ENCODE measurements around the gene SRM.
"Not testable (repeated sequence)": the region's sequence is repeated elsewhere in the genome, so short reads cannot be mapped to it uniquely, and the experiment has no call there.

Gene SRM

DNA sequence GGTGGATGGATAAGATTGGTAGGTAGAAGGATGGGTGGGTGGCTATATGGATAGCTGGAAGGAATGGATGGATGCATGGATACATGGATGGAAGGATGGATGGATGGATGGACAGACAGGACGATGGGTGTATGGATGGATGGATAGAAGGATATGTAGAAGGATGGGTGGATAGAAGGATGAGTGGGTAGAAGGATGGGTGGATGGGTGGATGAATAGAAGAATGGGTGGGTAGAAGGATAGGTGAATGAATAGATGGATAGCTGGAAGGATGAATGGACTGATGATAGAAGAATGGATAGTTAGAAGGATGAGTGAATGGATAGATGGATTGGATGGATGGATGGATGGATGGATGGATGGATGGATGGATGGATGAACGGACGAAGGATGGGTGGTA lies 17.8 kb downstream of the SRM start:
- Histone ChIP-seq H3K9me3 (ENCODE audit: control insufficient read depth in 1 of 2, low read length in 2 of 2) (no peaks in the 10 kb centered on the region), H3K27me3 (ENCODE audit: low read depth, low read length) (no peaks in the 10 kb centered on the region), H3K4me3 (ENCODE audit: low read depth in 1 of 2, low read length in 2 of 2) (no peak overlapping the region), H3K4me1 (ENCODE audit: control insufficient read depth in 1 of 2, insufficient read depth in 2 of 2, low read length in 2 of 2) (peaks cover 4 to 8% of the 10 kb centered on the region in 2 donors), H3K27ac (ENCODE audit: low read length) (no peak overlapping the region), H3K36me3 (ENCODE audit: control insufficient read depth in 1 of 2, insufficient read depth in 2 of 2, low read length in 2 of 2) (no peaks in the 10 kb centered on the region)

GRCh38 chr1:11041048-11041447 lies 18.8 kb downstream of the SRM start:
- H3K4me3 ChIP-seq (ENCODE audit: low read depth in 1 of 2, low read length in 2 of 2): no peak overlapping the region
- H3K27ac ChIP-seq (ENCODE audit: low read length): no peak overlapping the region
- H3K9me3 ChIP-seq (ENCODE audit: control insufficient read depth in 1 of 2, low read length in 2 of 2): no peaks in the 10 kb centered on the region
- peaks cover 4 to 8% of the 10 kb centered on the region in 2 donors for H3K4me1 ChIP-seq (ENCODE audit: control insufficient read depth in 1 of 2, insufficient read depth in 2 of 2, low read length in 2 of 2)
- no peaks in the 10 kb centered on the region for H3K27me3 ChIP-seq (ENCODE audit: low read depth, low read length)
- no peaks in the 10 kb centered on the region for H3K36me3 ChIP-seq (ENCODE audit: control insufficient read depth in 1 of 2, insufficient read depth in 2 of 2, low read length in 2 of 2)

- H3K9me3 ChIP-seq (ENCODE audit: control insufficient read depth in 1 of 2, low read length in 2 of 2); H3K27ac ChIP-seq (ENCODE audit: low read length); H3K4me3 ChIP-seq (ENCODE audit: low read depth in 1 of 2, low read length in 2 of 2); H3K27me3 ChIP-seq (ENCODE audit: low read depth, low read length); H3K36me3 ChIP-seq (ENCODE audit: control insufficient read depth in 1 of 2, insufficient read depth in 2 of 2, low read length in 2 of 2); H3K4me1 ChIP-seq (ENCODE audit: control insufficient read depth in 1 of 2, insufficient read depth in 2 of 2, low read length in 2 of 2): not testable (repeated sequence)
Observed at GRCh38 chr1:11040105-11040429, 19.8 kb downstream of the SRM start.

DNA sequence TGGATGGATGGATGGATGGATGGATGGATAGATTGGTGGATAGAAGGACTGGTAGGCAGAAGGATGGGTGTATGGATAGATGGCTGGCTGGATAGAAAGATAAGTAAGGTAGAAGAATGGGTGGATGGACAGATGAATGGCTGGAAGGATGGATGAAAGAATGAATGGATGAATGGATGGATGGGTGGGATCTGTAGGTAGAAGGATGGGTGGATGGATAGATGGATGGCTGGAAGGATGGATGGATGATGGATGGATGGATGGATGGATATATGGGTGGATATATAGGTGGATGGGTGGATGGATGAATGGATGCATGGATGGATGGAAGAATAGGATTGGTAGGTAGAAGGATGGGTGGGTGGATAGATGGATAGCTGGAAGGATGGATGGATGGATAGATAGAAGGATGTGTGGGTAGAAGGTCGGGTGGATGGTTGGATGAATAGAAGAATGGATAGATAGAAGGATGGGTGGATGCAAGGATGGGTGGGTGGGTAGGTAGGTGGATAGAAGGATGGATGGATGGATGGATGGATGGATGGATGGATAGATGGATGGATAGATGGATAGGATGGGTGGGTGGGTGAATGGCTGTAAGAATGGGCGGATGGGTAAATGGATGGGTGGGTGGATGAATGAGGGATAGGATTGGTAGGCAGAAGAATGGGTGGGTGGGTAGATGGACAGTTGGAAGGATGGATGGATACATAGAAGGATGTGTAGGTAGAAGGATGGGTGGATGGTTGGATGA lies 20.3 kb downstream of the SRM start:
- Histone ChIP-seq H3K4me3 (ENCODE audit: low read depth in 1 of 2, low read length in 2 of 2) (no peak overlapping the region), H3K36me3 (ENCODE audit: control insufficient read depth in 1 of 2, insufficient read depth in 2 of 2, low read length in 2 of 2) (no peaks in the 10 kb centered on the region), H3K9me3 (ENCODE audit: control insufficient read depth in 1 of 2, low read length in 2 of 2) (no peaks in the 10 kb centered on the region), H3K27me3 (ENCODE audit: low read depth, low read length) (no peaks in the 10 kb centered on the region), H3K27ac (ENCODE audit: low read length) (no peak overlapping the region), H3K4me1 (ENCODE audit: control insufficient read depth in 1 of 2, insufficient read depth in 2 of 2, low read length in 2 of 2) (peaks cover 4 to 8% of the 10 kb centered on the region in 2 donors)

GRCh38 chr1:11037740-11038182 lies 22.1 kb downstream of the SRM start:
- H3K4me3 ChIP-seq (ENCODE audit: low read depth in 1 of 2, low read length in 2 of 2): no peak overlapping the region
- H3K4me1 ChIP-seq (ENCODE audit: control insufficient read depth in 1 of 2, insufficient read depth in 2 of 2, low read length in 2 of 2): peaks cover 4 to 8% of the 10 kb centered on the region in 2 donors
- no peaks in the 10 kb centered on the region for H3K36me3 ChIP-seq (ENCODE audit: control insufficient read depth in 1 of 2, insufficient read depth in 2 of 2, low read length in 2 of 2)
- H3K27ac ChIP-seq (ENCODE audit: low read length): no peak overlapping the region
- H3K9me3 ChIP-seq (ENCODE audit: control insufficient read depth in 1 of 2, low read length in 2 of 2): no peaks in the 10 kb centered on the region
- no peaks in the 10 kb centered on the region for H3K27me3 ChIP-seq (ENCODE audit: low read depth, low read length)

DNA sequence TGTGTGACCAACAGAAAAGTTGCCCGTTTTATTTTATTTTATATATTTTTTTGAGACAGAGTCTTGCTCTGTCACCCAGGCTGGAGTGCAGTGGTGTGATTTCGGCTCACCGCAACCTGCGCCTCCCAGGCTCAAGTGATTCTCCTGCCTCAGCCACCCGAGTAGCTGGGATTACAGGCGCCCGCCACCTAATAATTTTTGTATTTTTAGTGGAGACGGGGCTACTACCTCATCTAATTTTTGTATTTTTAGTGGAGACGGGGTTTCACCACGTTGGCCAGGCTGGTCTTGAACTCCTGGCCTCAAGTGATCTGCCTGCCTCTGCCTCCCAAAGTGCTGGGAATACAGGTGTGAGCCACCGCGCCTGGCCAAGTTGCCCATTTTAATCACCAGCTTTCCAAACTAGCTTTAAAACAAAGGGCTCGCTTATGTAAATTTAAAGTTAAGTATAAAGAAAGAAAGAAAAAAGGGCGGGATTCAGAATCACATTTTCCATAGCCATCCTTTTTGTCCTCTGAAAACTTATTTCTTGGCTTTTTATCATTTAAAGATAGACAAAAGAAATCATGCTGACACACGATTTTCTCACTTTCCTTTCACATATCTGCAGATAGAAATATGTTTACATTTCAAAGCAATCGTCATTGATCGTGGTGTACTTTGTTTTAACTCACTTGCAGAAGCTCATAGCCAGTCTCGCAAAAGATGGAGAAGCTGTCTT lies 22.6 kb downstream of the SRM start:
- not testable (repeated sequence) for H3K4me3 ChIP-seq (ENCODE audit: low read depth in 1 of 2, low read length in 2 of 2); H3K27ac ChIP-seq (ENCODE audit: low read length); H3K4me1 ChIP-seq (ENCODE audit: control insufficient read depth in 1 of 2, insufficient read depth in 2 of 2, low read length in 2 of 2); H3K36me3 ChIP-seq (ENCODE audit: control insufficient read depth in 1 of 2, insufficient read depth in 2 of 2, low read length in 2 of 2); H3K9me3 ChIP-seq (ENCODE audit: control insufficient read depth in 1 of 2, low read length in 2 of 2); H3K27me3 ChIP-seq (ENCODE audit: low read depth, low read length)

DNA sequence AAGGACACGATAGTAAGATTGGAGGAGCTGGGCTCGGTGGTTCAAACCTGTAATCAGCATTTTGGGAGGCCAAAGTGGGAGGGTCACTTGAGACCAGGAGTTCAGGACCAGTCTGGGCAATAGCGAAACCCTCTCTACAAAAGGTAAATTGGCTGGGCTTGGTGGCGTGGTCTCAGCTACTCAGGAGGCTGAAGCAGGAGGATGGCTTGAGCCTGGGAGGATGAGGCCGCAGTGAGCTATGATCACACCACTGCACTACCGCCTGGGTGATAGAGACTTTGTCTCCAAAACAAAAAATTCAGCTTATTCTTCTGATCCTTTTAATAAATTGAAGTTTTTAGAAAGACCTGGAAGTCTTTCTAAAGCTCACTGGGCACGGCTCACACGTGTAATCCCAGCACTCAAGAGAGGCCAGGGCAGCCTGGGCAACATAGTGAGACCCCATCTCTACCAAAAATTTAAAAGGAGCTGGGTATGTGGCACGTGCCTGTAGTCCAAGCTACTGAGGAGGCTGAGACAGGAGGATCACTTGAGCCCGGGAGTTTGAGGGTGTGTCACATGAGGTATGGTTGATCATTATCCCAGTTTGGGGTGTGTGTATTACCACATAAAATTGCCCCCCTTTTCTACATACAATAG lies 28.1 kb downstream of the SRM start:
- no peak overlapping the region for H3K4me3 ChIP-seq (ENCODE audit: low read depth in 1 of 2, low read length in 2 of 2)
- H3K9me3 ChIP-seq (ENCODE audit: control insufficient read depth in 1 of 2, low read length in 2 of 2): no peaks in the 10 kb centered on the region
- no peaks in the 10 kb centered on the region for H3K27me3 ChIP-seq (ENCODE audit: low read depth, low read length)
- H3K27ac ChIP-seq (ENCODE audit: low read length): no peak overlapping the region
- no peaks in the 10 kb centered on the region for H3K4me1 ChIP-seq (ENCODE audit: control insufficient read depth in 1 of 2, insufficient read depth in 2 of 2, low read length in 2 of 2)
- peaks cover 4 to 14% of the 10 kb centered on the region in 2 donors for H3K36me3 ChIP-seq (ENCODE audit: control insufficient read depth in 1 of 2, insufficient read depth in 2 of 2, low read length in 2 of 2)

DNA sequence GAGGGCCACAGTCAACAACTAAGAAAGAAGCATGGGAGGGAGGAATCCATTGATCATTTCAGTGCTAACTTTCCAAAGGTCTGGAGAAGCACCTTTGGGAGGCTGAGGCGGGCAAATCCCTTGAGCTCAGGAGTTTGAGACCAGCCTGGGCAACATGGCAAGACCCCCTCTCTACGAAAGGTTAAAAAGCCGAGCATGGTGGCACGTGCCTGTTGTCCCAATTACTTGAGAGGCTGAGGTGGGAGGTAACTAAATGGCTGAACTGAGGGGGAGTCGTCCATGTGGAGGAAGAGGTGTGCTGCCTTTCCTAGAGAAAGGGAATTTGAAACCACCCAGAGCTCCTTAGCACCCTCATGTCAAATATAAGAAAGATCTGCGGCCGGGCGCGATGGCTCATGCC lies 29.0 kb downstream of the SRM start:
- no peak overlapping the region for H3K4me3 ChIP-seq (ENCODE audit: low read depth in 1 of 2, low read length in 2 of 2)
- no peaks in the 10 kb centered on the region for H3K27me3 ChIP-seq (ENCODE audit: low read depth, low read length)
- H3K27ac ChIP-seq (ENCODE audit: low read length): no peak overlapping the region
- no peaks in the 10 kb centered on the region for H3K9me3 ChIP-seq (ENCODE audit: control insufficient read depth in 1 of 2, low read length in 2 of 2)
- peaks cover 8 to 22% of the 10 kb centered on the region in 2 donors for H3K36me3 ChIP-seq (ENCODE audit: control insufficient read depth in 1 of 2, insufficient read depth in 2 of 2, low read length in 2 of 2)
- H3K4me1 ChIP-seq (ENCODE audit: control insufficient read depth in 1 of 2, insufficient read depth in 2 of 2, low read length in 2 of 2): no peaks in the 10 kb centered on the region

- peaks cover 31 to 45% of the 10 kb centered on the region in 2 donors for H3K36me3 ChIP-seq (ENCODE audit: control insufficient read depth in 1 of 2, insufficient read depth in 2 of 2, low read length in 2 of 2)
- H3K4me1 ChIP-seq (ENCODE audit: control insufficient read depth in 1 of 2, insufficient read depth in 2 of 2, low read length in 2 of 2): no peaks in the 10 kb centered on the region
Observed at GRCh38 chr1:11028018-11028417, 31.8 kb downstream of the SRM start.

GRCh38 chr1:11027316-11027715 lies 32.5 kb downstream of the SRM start:
- no peak overlapping the region for H3K4me3 ChIP-seq (ENCODE audit: low read depth in 1 of 2, low read length in 2 of 2)
- H3K27me3 ChIP-seq (ENCODE audit: low read depth, low read length): no peaks in the 10 kb centered on the region
- H3K27ac ChIP-seq (ENCODE audit: low read length): no peak overlapping the region
- H3K36me3 ChIP-seq (ENCODE audit: control insufficient read depth in 1 of 2, insufficient read depth in 2 of 2, low read length in 2 of 2): peaks cover 32 to 52% of the 10 kb centered on the region in 2 donors
- H3K4me1 ChIP-seq (ENCODE audit: control insufficient read depth in 1 of 2, insufficient read depth in 2 of 2, low read length in 2 of 2): no peaks in the 10 kb centered on the region
- no peaks in the 10 kb centered on the region for H3K9me3 ChIP-seq (ENCODE audit: control insufficient read depth in 1 of 2, low read length in 2 of 2)

More at GRCh38 chr1:11028018-11028417, 31.8 kb downstream of the SRM start:
- Histone ChIP-seq H3K9me3 (ENCODE audit: control insufficient read depth in 1 of 2, low read length in 2 of 2) (no peaks in the 10 kb centered on the region), H3K27me3 (ENCODE audit: low read depth, low read length) (no peaks in the 10 kb centered on the region), H3K4me3 (ENCODE audit: low read depth in 1 of 2, low read length in 2 of 2) (no peak overlapping the region), H3K27ac (ENCODE audit: low read length) (no peak overlapping the region)

GRCh38 chr1:11026903-11027302 lies 32.9 kb downstream of the SRM start:
- no peak overlapping the region for H3K27ac ChIP-seq (ENCODE audit: low read length)
- no peaks in the 10 kb centered on the region for H3K4me1 ChIP-seq (ENCODE audit: control insufficient read depth in 1 of 2, insufficient read depth in 2 of 2, low read length in 2 of 2)
- peaks cover 36 to 57% of the 10 kb centered on the region in 2 donors for H3K36me3 ChIP-seq (ENCODE audit: control insufficient read depth in 1 of 2, insufficient read depth in 2 of 2, low read length in 2 of 2)
- H3K9me3 ChIP-seq (ENCODE audit: control insufficient read depth in 1 of 2, low read length in 2 of 2): no peaks in the 10 kb centered on the region
- H3K4me3 ChIP-seq (ENCODE audit: low read depth in 1 of 2, low read length in 2 of 2): no peak overlapping the region
- H3K27me3 ChIP-seq (ENCODE audit: low read depth, low read length): no peaks in the 10 kb centered on the region

Data from muscle layer of duodenum (tissue), 2 donors.